ENCODE measurements around the gene SMYD4.
A peak's percentile ranks its signal among the peaks of the same experiment; 100 is the strongest.

The SMYD4 gene

GRCh38 chr17:1737531-1738291 is 92.0 kb downstream of the SMYD4 start:
- Histone ChIP-seq H3K9me3 (ENCODE audit: control insufficient read depth, insufficient read depth, low read depth, low read length) (no peaks in the 10 kb centered on the region), H3K4me1 (ENCODE audit: control insufficient read depth, insufficient read depth, low read length) (no peaks in the 10 kb centered on the region), H3K27ac (ENCODE audit: extremely low read depth, low read depth, low read length) (no peak overlapping the region), H3K4me3 (ENCODE audit: low read depth, low read length) (no peak overlapping the region), H3K36me3 (ENCODE audit: control insufficient read depth in 2 of 2, insufficient read depth in 1 of 2, low read length in 2 of 2) (peaks cover 0 to 18% of the 10 kb centered on the region in 2 experiments; a peak in 1 of 3 replicates)
- TF ChIP-seq HIC1 (tag by site-specific recombination; IDR thresholded peaks at IDR 0.05) (no peak), PRDM4 (tag by site-specific recombination; IDR thresholded peaks at IDR 0.05) (no peak), ZBTB48 (tag by site-specific recombination; IDR thresholded peaks at IDR 0.05) (no peak), ZNF585B (tag by site-specific recombination; IDR thresholded peaks at IDR 0.05) (no peak), ZNF426 (tag by site-specific recombination; IDR thresholded peaks at IDR 0.05) (no peak), ZNF521 (tag by site-specific recombination; IDR thresholded peaks at IDR 0.05) (no peak), ZNF837 (tag by site-specific recombination; IDR thresholded peaks at IDR 0.05) (no peak), ZNF366 (tag by site-specific recombination; conservative IDR thresholded peaks at IDR 0.05) (no peak), ZNF768 (tag by site-specific recombination; IDR thresholded peaks at IDR 0.05) (no peak), ZFP37 (tag by site-specific recombination; IDR thresholded peaks at IDR 0.05) (no peak), ZNF211 (tag by site-specific recombination; IDR thresholded peaks at IDR 0.05; ENCODE audit: low read depth) (no peak), PBX3 (CRISPR knock-in tag; IDR thresholded peaks at IDR 0.05) (no peak)
- ChIA-PET POLR2A (interaction anchor here (3.0 kb wide), 1 partner anchor 21 kb away, joined by 18 read pairs; no protein-coding TSS in a partner anchor), CTCF (interaction anchor here (1.1 kb wide), 1 partner anchor 18 kb away, joined by 4 read pairs; no protein-coding TSS in a partner anchor)

- POLR2A ChIA-PET = interaction anchor here (0.5 to 3.0 kb wide), 2 partner anchors 17 to 20 kb away, joined by 3 to 18 read pairs; no protein-coding TSS in a partner anchor
- no peak for TF ChIP-seq ZNF555 (tag by site-specific recombination; conservative IDR thresholded peaks at IDR 0.05)
- no peak for TF ChIP-seq SP3 (tag by site-specific recombination; IDR thresholded peaks at IDR 0.05)
- peak; percentile 69; the same call in 1 of the 2 replicates for TF ChIP-seq GLIS1 (tag by site-specific recombination; IDR thresholded peaks at IDR 0.05)
- TF ChIP-seq ZNF223 (tag by site-specific recombination; IDR thresholded peaks at IDR 0.05) = no peak
- TF ChIP-seq ZNF510 (tag by site-specific recombination; IDR thresholded peaks at IDR 0.05; ENCODE audit: insufficient replicate concordance) = no peak
- no peak for TF ChIP-seq ZNF449 (tag by site-specific recombination; IDR thresholded peaks at IDR 0.05)
- no peak for TF ChIP-seq TCF7L2 (IDR thresholded peaks at IDR 0.05; ENCODE audit: borderline replicate concordance, low read depth, low read length)
- no peak for TF ChIP-seq BCL11A (tag by site-specific recombination; IDR thresholded peaks at IDR 0.05; ENCODE audit: low read depth)
- no peak for TF ChIP-seq ZNF366 (tag by site-specific recombination; conservative IDR thresholded peaks at IDR 0.05)
- TF ChIP-seq ZBTB1 (tag by site-specific recombination; IDR thresholded peaks at IDR 0.05) = no peak
- TF ChIP-seq ZBTB21 (tag by site-specific recombination; IDR thresholded peaks at IDR 0.05) = no peak
- no peak for TF ChIP-seq ZNF660 (tag by site-specific recombination; IDR thresholded peaks at IDR 0.05)
- TF ChIP-seq ZNF169 (tag by site-specific recombination; IDR thresholded peaks at IDR 0.05) = no peak
- no peak for TF ChIP-seq ZNF433 (tag by site-specific recombination; IDR thresholded peaks at IDR 0.05; ENCODE audit: low read depth)
- TF ChIP-seq FEZF1 (tag by site-specific recombination; IDR thresholded peaks at IDR 0.05) = no peak
These were observed 93.1 kb downstream of the SMYD4 start for GRCh38 chr17:1736348-1737281.

More at GRCh38 chr17:1736348-1737281, 93.1 kb downstream of the SMYD4 start:
- CTCF ChIA-PET = interaction anchor here (1.1 kb wide), 1 partner anchor 17 kb away, joined by 4 read pairs; no protein-coding TSS in a partner anchor
- no peaks in the 10 kb centered on the region for H3K9me3 ChIP-seq (ENCODE audit: control insufficient read depth, insufficient read depth, low read depth, low read length)
- H3K27ac ChIP-seq (ENCODE audit: extremely low read depth, low read depth, low read length) = no peak overlapping the region; the same call in 1 of the 2 replicates
- no peaks in the 10 kb centered on the region for H3K4me1 ChIP-seq (ENCODE audit: control insufficient read depth, insufficient read depth, low read length)
- no peak overlapping the region for H3K4me3 ChIP-seq (ENCODE audit: low read depth, low read length)
- H3K36me3 ChIP-seq (ENCODE audit: control insufficient read depth in 2 of 2, insufficient read depth in 1 of 2, low read length in 2 of 2) = peaks cover 0 to 18% of the 10 kb centered on the region in 2 experiments; a peak in 1 of 3 replicates

All from HEK293 (cell line).